ENCODE results near the gene HPN.
"Not testable (repeated sequence)": the region's sequence is repeated elsewhere in the genome, so short reads cannot be mapped to it uniquely, and the experiment has no call there.

Gene HPN

DNA sequence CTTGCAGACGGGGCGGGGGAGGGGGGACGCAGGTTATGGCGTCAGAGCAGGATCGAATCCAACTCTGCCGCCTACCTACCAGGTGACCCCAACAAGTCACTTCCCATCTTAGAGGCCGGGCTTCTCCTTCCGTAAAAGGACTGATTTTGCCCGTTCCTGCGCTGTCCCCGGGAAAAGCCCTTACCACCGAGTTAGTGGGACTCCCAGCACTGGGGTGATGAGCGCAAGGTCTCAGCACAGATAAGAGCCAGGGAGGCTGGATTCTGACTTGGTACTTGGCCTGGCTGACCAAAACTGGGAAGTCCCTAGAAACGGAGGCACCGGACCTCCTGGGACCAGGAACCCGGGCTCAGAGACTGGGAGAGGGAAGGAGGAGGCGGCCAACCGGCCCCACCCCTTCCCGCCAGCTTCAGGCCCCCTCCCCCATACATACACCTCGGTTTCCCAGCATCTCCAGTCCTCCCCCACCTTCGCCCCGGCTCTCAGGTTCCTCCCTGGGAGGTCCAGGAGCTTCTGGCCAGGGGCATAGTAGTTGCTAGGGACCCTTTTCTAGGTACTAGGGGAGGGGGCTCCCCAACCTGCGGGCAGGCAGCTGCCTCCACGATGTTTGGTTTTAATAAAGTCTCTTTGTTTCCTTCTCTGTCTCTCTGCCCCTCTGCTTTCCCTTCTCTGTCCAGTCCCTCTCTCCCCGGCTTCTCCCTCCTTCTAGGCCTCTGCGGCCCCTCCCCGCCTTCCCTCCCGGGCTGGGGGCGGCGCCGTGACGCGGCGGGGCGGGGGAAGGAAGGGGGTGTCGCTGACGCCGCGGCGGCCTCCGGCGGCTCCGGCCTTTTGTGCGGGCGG, 41.8 kb upstream of the HPN start, which contains the start of gene GRAMD1A:
Gene GRAMD1A, plus strand, starts transcription at position 826 of the 840 bp plus-strand sequence. CDS start 156 bp downstream, outside the sequence.
- no peak for TF ChIP-seq CTCF (IDR thresholded peaks at IDR 0.05; ENCODE audit: extremely low read depth, missing control alignments)
- peak; percentile 96 for DNase-seq (ENCODE audit: low spot score)

DNA sequence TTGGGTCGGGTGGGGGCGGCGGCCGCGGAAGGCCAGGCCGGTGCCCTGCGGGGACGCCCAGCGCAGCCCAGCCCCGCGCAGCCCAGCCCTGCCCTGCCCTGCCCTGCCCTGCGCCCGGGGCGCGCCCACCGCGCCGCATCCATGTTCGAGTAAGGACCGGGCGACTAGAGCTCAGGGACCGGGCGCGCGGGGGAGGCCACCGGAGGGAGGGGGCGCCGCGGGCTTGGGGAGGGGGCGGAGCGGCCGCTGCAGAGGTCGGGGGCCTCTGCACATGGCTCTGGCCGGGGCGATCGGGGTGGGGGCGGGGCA, 41.2 kb upstream of the HPN start:
- TF ChIP-seq CTCF (IDR thresholded peaks at IDR 0.05; ENCODE audit: extremely low read depth, missing control alignments): no peak
- no peak for DNase-seq (ENCODE audit: low spot score)

- peak; percentile 64 for DNase-seq (ENCODE audit: low spot score)
- no peak for TF ChIP-seq CTCF (IDR thresholded peaks at IDR 0.05; ENCODE audit: extremely low read depth, missing control alignments)
Observed at GRCh38 chr19:35000647-35001501, 40.6 kb upstream of the HPN start.

DNA sequence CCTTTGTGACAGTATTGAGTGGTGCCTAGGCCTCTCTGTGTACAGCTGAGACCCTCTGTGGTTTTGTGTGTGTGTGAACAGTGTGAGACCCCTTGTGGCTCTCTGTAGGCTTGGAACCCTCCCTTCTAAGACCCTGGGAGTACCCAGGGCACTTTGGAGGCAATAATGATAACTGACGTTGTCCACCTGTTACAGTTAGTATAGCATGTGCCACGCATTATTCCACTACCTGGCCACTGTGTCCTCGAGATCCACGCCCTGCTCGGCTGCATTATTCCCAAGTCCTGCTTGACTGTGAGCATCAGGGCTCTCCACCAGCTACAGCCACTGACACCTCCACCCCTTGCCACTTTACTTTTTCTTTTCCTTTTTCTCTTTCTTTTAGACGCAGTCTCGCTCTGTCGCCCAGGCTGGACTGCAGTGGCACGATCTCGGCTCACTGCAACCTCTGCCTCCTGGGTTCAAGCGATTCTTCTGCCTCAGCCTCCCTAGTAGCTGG, 39.4 kb upstream of the HPN start:
- no peak for TF ChIP-seq CTCF (IDR thresholded peaks at IDR 0.05; ENCODE audit: extremely low read depth, missing control alignments)
- DNase-seq (ENCODE audit: low spot score): peak; percentile 10

- no peak for DNase-seq (ENCODE audit: low spot score)
- TF ChIP-seq CTCF (IDR thresholded peaks at IDR 0.05; ENCODE audit: extremely low read depth, missing control alignments): no peak
Observed at GRCh38 chr19:35004517-35005255, 36.8 kb upstream of the HPN start.

DNA sequence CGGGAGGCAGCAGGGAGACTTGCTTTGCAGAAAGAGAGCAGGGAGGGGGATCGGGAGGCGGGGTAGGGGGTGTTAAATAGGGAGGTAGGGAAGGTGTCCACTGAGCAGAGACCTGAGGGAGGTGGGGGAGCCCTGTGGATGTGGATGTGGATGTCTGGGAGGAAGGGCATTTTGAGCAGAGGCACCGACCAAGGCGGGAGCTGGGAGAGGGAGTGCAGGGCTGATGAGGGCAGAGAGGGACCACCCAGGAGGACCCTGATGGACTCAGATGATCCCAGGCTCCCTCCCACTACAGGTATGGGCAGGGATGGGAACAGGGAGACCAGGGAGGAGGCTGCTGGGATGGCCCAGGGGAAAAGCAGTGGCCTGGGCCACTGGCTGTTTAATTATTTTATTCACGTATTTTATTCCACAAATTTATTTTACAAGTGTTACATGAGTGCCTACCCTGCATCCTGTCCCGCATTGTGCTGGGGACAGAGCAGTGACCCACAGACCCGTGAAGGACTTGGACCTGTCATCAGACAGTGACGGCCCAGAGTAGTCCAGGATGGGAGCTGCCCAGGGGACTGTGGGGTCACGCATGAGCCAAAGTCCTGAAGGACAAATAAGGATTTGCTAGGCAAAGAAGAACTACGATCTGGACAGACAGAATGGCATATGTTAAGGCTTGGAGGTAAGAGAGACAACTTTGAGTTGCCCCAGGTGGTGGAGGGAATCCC, 36.1 kb upstream of the HPN start:
- no peak for DNase-seq (ENCODE audit: low spot score)
- no peak for TF ChIP-seq CTCF (IDR thresholded peaks at IDR 0.05; ENCODE audit: extremely low read depth, missing control alignments)

DNA sequence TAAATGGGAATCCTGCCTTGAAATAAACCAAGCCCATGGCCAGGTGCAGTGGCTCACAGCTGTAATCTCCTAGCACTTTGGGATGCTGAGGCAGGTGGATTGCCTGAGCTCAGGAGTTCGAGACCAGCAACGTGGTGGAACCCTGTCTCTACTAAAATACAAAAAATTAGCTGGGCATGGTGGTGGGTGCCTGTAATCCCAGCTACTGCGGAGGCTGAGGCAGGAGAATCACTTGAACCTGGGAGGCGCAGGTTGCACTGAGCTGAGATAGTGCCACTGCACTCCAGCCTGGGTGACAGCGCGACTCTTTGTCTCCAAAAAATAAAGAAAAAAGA, 35.5 kb upstream of the HPN start:
- not testable (repeated sequence) for DNase-seq (ENCODE audit: low spot score)

Data from GM20000 (cell line).